GM21529 (cell line): Measurements from ENCODE around the gene TAC4.

Experiments
- ATAC-seq: cut with Tn5 transposase; IDR thresholded peaks from one replicate; pipeline ENCODE4 v1.9.1; 2021; ENCODE audit not compliant: unreplicated experiment

Gene TAC4, protein sequence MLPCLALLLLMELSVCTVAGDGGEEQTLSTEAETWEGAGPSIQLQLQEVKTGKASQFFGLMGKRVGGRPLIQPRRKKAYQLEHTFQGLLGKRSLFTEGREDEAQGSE

DNA sequence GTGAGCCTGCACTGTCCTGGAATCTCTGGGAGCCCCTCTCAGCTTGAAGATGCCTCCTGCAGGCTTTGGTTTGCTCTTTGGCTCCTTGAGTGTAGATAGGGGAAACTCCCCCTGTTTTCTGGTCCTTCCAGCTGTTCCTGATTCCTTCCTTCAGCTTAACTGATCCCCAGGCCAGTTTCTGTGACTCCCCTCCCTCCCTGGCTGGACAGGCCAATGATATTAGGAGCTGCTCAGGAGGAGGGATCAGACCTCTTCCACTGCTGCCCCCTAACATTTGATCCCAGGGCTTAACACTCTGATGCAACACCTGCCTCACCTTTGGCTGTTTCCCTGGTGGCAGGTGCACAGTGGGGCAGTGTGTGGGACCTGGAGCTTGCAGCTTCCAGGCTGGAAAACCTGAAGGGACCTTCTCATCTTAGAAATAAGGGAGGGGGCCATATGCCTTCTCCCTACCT is at the start of gene TAC4:
TSS of gene TAC4 (minus strand) at position 51 of the 455 bp plus-strand sequence. CDS start 52 bp downstream, outside the sequence.
- no peak for ATAC-seq

DNA sequence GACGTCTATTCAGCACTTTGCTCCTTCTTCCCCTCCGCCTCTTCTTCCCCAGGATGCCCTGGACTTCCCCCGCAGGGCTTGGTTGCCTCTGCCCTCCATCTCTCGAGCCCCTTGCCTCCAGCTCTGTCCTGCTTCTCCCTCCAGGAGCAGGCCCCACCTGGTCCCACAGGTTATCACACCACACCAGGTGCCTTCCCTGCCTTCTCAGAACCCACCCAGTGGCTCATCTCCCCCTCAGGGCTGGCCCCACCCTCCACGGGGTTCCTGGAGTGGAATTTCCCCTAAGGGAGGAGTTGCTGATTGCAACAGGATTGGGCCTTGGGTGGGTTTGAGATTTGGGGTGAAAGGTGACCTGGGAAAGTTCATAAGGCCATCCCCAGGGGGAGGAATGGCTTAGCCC is 49.0 kb upstream of the TAC4 start:
- ATAC-seq: no peak

DNA sequence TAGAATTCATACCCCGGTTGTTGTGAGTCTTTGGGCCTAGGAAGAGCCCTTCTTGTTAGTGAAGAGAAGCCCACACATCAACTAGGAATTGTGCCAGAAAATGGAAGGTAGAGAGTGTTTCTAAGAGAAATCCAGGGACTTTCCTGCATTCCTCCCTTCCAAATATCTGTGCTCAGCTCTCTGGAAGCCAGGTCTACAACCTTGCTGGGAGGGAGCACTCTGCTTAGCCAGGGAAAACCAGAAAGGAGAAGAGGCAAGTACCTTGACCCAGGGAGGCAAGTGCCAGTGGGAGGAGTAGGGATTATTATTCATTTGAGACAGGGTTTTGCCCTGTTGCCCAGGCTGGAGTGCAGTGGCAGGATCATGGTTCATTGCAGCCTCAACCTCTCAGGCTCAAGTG is 48.4 kb upstream of the TAC4 start:
- ATAC-seq: no peak

DNA sequence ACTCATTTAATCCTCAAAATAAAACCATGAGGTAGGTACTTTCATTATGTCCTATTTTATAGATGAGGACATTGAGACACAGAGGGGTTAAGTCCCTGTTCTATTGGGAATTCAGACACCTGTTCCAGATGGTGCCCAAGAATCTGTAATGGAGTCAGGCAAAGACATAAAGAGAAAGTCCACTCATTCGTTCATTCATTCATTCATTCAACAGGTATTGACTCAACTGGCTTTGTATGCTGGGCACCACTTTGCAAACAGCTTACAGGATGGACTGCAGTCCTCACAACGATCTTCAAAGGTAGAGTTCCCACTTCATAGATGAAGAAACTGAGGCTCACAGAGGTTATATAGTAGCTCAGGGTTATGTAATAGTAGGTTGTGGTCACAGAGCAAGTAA is 47.9 kb upstream of the TAC4 start:
- no peak for ATAC-seq

DNA sequence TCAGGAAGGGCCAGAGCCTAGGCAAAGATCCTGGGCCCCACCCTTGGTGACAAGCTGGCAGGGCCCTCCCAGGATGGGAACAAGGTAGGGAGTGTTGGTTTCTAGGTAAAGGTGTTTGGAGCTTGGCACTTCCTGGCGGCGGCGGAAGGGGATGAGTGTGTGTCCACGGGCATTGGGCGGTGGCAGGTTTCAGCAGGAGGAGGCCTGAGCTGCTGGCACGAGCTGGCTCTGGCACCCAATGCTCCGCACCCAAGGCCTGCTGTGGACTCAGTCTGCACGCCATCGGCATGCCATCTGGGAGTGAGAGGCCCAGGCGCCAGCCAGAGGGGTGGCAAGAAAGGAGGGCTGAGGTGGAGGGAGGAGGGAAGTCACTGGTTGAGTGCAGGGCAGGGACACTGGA is 46.9 kb upstream of the TAC4 start:
- ATAC-seq: no peak

DNA sequence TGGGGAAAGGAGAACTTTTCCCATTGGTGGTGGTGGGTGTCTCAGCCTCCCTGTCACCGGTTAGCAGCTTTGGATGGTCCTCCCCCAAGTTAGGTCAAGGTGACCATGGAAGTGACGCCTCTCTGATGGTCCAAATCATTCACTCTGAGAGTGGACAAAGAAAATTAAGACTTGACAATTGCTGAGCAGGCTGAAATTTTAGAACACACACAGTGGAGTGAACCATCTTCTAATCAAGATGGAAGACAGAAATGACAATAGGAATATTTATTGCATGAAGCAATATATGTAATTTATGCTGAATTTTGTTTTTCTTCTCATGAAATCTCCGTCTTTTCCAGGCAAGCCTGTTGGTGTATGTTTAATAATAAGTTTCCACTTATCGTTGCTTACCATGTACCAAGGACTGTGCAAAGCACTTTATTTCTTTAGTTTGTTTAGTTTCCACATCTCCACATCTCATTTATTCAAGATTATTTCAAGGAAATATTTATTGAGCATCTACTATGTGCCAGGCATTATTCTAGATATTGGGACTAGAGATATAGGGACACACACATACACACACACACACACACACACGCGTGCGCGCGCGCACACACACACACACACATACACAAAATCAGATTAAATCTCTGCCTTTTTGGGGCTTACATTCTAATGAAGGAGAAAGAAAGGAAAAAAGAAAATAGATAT is 44.0 kb upstream of the TAC4 start:
- ATAC-seq: no peak

DNA sequence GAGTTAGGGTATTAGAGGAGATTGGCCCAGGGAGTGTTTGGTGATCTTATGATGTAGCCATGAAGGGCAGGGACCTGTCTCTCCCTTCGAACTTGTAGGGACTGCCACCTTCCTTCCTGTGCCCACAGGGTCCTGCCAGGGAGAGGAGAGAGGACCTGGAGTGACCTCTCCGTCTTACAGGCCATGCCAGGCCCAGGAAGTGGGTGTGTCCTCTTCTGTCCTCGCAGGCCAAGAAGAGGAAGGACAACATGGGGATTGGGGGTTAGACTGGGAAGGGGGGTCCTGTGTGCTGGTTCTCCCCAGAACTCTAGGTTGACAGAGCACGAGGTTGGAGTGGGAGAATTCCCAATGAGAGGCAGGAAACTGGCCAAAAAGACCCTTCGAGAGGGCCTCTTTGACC is 43.4 kb upstream of the TAC4 start:
- ATAC-seq: no peak

DNA sequence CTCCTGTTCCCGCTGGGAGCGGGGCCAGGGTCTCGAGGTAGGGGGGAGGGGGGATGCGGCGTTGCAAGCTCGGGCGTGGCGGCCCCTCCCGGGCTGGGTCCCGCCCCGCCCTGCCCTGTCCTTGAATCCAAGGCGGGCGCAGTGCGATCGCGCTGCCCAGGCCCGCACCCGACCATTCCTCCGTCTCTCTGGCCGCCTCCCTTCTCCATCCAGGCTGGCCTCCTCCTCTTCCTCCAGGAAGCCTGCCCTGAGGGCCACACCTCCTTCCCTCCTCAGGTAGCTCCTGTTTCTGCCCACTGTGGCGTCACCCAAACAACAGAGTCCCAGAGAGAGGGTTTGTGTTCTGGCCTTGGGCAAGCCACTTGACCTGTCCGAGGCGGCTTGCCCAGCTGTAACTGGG is 43.0 kb upstream of the TAC4 start:
- no peak for ATAC-seq

DNA sequence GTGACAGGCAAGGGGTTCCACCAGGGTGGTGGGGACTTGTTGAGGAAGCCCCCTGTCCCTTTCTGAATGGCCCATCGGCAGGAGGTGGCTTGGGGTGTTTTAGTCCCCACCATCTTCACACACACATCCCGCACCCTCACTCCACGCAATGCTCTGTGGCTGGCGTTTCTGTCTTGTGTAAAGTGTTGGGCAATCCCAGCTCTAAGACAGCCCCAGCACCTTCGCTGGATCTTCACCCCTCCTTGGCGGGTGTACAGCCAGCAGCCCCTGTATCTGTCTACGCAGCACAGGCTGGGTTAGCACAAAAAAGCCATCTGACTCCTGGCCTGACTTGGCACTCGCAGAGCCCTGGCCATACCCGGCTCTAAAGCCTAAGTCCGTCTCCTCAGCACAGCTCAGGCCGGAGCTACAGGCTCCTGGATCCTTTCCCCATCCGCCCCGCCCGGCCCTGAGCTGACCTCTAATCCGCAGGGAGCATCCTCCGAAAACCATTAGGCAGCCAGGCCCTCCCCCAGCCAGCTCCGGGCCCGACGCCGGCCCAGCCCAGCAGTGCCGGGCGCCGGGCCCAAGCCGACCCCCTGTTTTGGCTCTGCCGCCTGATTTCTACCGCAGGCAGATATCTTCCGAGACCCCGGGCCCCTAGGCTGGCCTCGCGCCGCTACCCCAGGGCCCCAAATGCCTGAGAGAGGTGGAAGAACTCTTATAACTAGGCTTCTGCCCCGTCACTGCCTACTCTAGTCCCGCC is 42.4 kb upstream of the TAC4 start:
- no peak for ATAC-seq

DNA sequence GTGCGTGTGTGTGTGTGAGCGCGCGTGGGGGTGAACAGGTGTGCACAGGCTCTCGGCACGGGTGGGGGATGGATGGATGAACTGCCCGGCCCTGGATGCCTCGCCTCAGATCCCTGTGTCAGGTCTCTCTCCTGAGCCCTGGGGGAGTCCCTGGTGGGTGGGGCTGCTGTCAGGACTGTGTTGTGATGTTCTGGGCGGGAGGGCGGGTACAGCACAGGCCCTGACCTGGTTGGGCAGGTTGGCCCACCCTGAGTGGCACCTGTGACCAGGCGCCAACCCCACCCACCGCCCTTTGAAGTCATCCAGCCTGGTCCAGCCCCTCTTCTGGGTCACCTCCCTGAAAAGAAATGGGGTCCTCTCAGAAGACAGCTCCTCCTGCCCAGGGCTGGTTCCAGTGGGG is 41.6 kb upstream of the TAC4 start:
- no peak for ATAC-seq

DNA sequence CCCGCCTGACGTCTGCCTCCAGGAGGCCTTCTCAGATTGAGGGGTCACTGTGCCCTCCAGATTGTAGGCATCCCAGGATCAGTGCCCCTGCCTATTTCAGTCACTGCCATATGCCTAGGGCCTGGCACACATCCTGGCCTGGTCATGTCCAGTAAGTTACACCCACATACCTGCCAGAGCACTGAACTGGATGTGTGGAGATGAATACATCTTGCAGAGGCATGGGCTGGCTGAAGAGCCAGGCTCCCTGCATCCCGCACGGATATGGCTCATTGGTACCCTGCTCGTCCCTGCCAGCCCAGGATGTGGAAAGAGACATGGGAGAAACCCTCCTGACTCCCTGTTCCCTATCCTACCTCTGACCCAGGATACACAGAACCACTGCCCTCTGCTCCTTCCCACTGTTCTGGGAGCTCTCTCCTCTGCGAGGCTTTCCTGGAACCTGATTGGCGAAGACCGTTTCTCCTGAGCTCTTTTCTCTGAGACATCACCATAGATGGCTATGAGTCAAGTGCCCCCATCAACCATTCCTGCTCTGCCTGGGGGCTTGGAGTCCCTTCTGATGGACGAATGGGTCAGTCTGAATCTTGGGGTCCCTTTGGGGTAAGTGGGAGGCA is 40.0 kb upstream of the TAC4 start:
- ATAC-seq: no peak

DNA sequence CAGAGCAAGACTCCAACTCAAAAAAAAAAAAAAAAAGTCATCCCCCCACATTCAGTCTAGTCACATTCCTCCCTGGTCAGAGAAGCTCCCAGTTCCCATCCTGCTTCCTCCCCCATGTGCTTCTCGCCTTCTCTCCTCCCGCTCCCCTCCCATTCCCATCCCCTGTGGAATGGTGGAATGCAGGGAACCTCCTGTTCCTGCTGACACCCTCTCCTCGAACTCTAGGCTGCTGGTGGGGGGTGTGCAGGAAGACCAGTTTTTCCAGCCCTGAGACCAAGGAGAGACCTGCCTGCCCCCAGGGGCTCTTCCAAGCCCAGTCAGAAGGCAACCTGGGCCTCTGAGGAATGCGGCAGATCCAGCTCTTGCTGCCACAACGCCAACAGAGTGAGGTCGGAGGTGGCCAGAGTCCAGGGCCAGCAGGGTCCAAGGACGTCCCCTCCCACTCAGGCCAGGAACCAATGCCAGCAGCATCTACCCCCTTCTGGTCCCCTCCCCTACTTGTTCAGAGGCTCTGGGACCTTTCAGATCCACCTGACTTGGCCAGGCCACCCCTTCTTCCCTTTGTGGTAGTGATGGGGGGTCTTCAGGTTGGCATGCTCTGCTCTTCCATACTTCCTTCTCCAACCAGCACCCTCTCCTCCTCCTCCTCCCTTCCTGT is 39.3 kb upstream of the TAC4 start:
- no peak for ATAC-seq

DNA sequence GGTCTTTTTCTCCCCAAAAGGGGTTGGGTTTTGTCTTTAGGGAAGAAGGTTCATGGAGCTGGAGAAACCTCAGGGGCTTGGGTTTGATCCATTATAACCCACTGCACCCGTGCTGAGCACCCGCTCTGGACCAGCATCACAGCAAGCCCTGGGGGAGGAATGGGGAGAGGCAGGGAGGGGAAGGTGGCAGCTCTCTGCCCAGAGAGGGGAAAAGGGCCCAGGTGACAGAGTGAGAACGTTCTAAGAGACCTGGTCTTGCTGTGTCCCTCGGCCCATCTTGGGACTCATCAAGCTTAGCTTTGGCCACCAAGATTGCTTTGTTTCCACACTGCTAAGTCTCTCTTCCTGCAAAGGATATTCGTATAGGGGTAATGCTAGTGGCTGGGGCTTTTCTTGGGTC is 38.2 kb upstream of the TAC4 start:
- no peak for ATAC-seq

DNA sequence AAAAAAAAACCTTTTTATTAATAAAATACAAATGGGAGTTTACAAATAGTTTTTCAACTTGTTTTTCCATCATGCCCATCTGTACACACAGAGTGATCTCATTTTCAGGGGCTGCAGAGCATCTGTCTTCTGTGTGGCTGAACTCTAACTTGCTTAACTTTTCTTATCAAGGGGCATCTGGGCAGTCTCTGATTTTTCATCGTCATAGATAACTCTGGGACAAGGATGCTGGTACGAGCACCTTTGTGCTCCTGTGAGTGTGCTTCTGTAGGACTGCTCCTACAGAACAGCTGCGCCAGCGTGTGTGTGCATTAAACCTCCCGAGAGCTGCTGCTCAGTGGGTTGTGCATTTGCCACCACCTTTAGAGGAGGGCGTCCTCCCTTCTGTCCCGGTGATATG is 34.6 kb upstream of the TAC4 start:
- ATAC-seq: no peak

DNA sequence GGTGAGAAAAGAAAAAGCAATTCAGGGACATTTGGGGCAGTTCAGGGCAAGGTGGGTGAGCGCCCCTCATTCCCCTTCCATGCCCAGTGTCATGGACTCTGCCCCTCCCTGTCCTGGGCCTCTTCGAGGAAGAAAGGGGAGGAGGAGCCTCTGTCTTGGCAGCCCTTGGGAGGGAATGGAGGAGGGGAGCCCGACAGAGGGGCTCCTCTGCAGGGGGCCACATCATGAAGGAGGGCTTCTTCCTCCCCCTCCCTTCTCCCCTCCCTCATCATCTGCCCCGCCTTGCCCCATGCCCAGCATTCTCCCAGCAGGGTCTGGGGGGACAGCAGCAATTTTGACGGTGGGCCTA is 33.2 kb upstream of the TAC4 start:
- no peak for ATAC-seq

DNA sequence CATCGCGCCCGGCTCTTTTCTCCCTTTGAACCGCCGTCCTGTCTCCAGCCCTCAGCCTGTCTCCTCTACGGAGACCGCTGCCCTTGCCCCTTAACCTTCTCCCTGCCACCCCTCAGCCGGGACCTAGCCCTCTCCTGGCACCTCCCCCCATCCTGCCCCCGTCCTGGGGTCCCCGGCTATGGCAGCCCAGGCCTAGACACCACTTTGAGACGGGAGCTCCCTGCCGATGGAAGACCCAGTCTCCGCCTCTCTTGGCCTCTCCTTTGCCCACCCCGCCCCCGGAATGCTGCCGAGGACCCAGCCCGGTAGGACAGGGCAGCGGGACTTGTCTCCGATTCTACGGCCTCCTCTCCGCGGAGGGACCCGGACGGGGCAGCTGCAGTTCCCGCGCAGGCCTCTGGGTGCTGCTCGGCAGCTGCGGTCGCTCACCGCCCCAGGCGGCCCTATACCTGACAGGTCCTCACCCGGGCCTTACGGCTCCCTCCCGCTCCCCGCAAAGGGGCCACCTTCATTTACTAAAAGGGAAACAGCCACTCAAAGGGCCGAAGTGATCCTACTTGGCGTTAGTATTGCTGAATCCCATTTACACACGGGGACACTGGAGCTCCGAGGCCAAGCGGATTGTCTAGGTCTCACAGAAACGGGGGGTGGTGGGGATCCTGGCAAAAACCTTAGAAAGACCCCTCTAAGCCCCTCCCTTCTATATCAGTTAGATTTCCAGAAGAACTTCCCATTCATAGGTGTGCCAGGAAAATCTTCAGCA is 32.6 kb upstream of the TAC4 start:
- peak; percentile 82 for ATAC-seq

DNA sequence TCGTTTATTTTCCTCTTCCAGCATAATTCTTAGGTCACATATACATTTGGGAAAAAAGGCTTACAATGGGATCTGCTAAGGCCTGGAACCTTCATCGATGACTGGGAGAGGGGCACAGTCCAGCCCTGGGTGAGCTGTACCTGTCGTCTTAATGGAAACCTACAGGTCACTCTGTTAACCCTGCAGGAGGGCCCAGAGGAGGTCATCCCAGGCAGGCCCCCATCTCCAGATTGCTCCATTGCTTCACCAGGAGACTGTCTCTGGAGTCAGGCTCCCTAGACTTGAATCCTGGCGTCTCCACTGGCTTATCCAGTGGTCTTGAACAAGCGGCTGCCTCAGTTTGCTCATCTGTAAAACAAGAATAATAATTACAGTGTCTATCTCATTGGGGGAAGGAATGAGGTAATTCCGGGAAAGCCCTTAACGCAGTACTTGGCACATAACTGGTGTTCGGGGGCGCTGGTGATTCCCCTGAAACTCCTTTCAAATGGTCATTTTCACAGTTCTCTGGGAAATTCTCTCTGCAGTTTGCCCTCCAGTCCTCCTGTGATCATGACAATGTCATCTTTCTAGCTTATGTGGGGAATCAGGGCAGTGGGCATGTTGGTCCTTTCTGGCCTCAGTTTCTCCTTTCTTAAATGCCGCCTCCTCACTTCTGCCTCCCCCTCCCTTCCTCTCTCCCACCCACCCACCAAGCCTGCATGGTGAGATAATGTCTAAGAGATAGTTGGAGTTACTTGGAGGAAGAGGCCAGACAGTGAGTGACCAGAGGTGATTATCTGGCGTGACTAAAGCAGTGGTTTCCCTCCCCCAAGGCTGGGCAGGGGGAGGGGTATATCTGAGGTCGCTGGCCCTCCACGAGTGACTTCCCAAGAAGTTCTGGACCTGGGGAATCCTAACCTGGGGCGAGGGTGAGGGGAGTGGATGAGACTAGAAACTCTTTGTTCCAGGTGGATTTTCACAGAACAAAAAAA is 31.3 kb upstream of the TAC4 start:
- ATAC-seq: no peak

DNA sequence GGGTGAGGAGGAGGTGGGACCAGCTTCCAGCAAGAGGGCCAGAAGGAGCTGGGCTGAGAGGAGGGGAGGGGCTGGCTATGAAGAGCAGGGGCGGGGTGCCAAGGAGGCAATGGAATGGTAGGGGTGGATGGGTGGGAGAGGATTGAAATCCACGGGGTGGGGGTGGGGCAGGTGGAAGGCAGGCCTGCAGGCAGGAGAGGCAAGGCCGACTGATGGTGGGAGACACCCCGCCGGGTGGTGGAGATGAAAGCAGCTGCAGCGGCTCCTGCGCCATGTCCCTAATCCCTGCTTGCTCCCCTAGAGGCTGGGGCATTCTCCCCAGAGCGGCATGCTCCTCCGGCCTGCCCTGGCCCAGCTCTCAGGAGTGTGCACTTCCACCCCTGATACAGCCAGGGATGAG is 27.8 kb upstream of the TAC4 start:
- ATAC-seq: no peak

DNA sequence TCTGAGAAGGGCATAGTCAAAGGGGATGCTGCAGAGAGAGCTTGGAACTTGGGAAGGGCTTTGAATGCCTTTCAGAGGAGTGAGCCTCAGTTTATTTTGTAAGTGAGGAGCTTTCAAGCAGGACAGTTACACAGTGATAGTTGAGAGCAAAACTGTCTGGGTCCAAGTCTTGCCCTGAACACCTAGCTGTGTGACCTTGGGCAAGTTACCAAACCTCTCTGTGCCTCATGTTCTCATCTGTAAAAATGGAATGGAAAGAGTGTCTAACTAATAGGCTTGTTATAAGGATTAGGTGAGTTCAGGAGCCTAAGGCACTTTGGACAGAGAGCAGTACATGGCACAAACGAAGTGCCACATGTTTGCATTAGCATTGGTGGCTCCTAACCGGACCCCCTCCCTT is 27.0 kb upstream of the TAC4 start:
- ATAC-seq: no peak

DNA sequence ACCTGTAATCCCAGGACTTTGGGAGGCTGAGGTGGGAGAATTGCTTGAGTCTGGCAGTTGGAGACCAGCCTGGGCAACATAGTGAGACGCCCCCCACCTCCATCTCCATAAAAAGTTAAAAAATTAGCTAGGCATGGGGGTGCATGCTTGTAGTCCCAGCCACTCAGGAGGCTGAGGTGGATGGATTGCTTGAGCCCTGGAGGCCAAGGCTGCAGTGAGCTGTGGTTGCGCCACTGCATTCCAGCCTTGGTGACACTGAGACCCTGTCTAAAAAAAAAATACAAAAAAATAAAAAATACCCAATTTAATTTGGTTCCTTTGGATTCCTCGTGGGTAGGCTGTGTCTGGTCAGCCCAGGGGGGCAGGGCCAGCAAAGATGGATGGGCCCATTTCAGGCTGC is 26.1 kb upstream of the TAC4 start:
- ATAC-seq: no peak
